ENCODE results near the gene TMED7. TPM values are rescaled to one million over a fixed set of nuclear protein-coding genes. Genes with fewer than 3 reads are reported as not detected.

The TMED7 gene
- total RNA-seq, 1 donor from 2014 or later: 163 TPM

DNA sequence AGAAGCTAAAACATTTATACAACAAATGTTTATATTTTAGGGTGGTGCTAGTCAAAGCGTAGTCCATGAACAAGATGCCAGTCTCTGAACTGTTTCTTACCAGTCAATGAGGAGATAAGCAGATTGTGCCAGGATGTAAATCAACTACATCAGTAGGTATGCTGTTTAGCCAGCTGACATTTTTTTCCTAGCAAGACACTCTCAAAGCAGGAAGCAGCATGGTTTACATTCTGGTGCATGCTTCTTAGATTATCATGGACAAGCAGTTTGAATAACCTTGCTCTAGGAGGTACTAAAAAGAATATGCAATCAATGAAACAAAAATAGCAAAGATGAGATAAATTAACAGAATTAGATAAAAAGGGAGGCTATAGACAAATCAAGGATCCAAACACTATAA is 40.6 kb downstream of the TMED7 start:
- peaks cover 6% of the 10 kb centered on the region for H3K36me3 ChIP-seq (ENCODE audit: insufficient read depth, low read length)
- DNase-seq (ENCODE audit: low read depth): no peak
- peaks cover 39% of the 10 kb centered on the region for H3K79me2 ChIP-seq (ENCODE audit: insufficient read depth, low read length)
- no peak overlapping the region for H3K4me3 ChIP-seq (ENCODE audit: insufficient read depth, low read depth, low read length)
- H3K9me3 Mint-ChIP-seq (ENCODE audit: unreplicated experiment): no peaks in the 10 kb centered on the region
- no peak overlapping the region for H3K9ac ChIP-seq (ENCODE audit: low read length)
- H3K4me1 ChIP-seq (ENCODE audit: insufficient read depth, low read length): peaks cover 11% of the 10 kb centered on the region
- TF ChIP-seq, protein P1, sequence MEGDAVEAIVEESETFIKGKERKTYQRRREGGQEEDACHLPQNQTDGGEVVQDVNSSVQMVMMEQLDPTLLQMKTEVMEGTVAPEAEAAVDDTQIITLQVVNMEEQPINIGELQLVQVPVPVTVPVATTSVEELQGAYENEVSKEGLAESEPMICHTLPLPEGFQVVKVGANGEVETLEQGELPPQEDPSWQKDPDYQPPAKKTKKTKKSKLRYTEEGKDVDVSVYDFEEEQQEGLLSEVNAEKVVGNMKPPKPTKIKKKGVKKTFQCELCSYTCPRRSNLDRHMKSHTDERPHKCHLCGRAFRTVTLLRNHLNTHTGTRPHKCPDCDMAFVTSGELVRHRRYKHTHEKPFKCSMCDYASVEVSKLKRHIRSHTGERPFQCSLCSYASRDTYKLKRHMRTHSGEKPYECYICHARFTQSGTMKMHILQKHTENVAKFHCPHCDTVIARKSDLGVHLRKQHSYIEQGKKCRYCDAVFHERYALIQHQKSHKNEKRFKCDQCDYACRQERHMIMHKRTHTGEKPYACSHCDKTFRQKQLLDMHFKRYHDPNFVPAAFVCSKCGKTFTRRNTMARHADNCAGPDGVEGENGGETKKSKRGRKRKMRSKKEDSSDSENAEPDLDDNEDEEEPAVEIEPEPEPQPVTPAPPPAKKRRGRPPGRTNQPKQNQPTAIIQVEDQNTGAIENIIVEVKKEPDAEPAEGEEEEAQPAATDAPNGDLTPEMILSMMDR (IDR thresholded peaks at IDR 0.05; ENCODE audit: insufficient read depth, low read depth, low read length): no peak
- no peak for TF ChIP-seq EZH2 (IDR thresholded peaks at IDR 0.05; ENCODE audit: insufficient read depth, low read length)
- no peak overlapping the region for H3K27ac ChIP-seq (ENCODE audit: low read depth, low read length)
- H3K27me3 ChIP-seq (ENCODE audit: insufficient read depth, low read length): no peaks in the 10 kb centered on the region
- no peaks in the 10 kb centered on the region for H3K36me3 Mint-ChIP-seq (ENCODE audit: low read depth, unreplicated experiment)
- H2AFZ ChIP-seq (ENCODE audit: low read depth, low read length): no peak overlapping the region
- FAIRE-seq: no peak
- no peaks in the 10 kb centered on the region for H3K9me3 ChIP-seq (ENCODE audit: insufficient read depth, low read depth, low read length)
- H4K20me1 ChIP-seq (ENCODE audit: insufficient read depth, low read length): peaks cover 29% of the 10 kb centered on the region
- no peak overlapping the region for H3K4me2 ChIP-seq (ENCODE audit: low read length)
- H3K4me1 Mint-ChIP-seq (ENCODE audit: low read depth, unreplicated experiment): peaks cover 23% of the 10 kb centered on the region
- H3K27me3 Mint-ChIP-seq (ENCODE audit: low read depth, unreplicated experiment): no peaks in the 10 kb centered on the region
- no peak overlapping the region for H3K27ac Mint-ChIP-seq (ENCODE audit: unreplicated experiment)
- no peak overlapping the region for H3K4me3 Mint-ChIP-seq (ENCODE audit: unreplicated experiment)

- TF ChIP-seq, protein P1 (IDR thresholded peaks at IDR 0.05; ENCODE audit: insufficient read depth, low read depth, low read length): no peak
- TF ChIP-seq EZH2 (IDR thresholded peaks at IDR 0.05; ENCODE audit: insufficient read depth, low read length): no peak
- H3K36me3 Mint-ChIP-seq (ENCODE audit: low read depth, unreplicated experiment): no peaks in the 10 kb centered on the region
- no peaks in the 10 kb centered on the region for H3K9me3 Mint-ChIP-seq (ENCODE audit: unreplicated experiment)
- Histone ChIP-seq H4K20me1 (ENCODE audit: insufficient read depth, low read length) (peaks cover 27% of the 10 kb centered on the region), H2AFZ (ENCODE audit: low read depth, low read length) (no peak overlapping the region), H3K9ac (ENCODE audit: low read length) (no peak overlapping the region), H3K36me3 (ENCODE audit: insufficient read depth, low read length) (peaks cover 6% of the 10 kb centered on the region), H3K79me2 (ENCODE audit: insufficient read depth, low read length) (peaks cover 35% of the 10 kb centered on the region), H3K4me3 (ENCODE audit: insufficient read depth, low read depth, low read length) (no peak overlapping the region), H3K4me1 (ENCODE audit: insufficient read depth, low read length) (peaks cover 16% of the 10 kb centered on the region), H3K4me2 (ENCODE audit: low read length) (no peak overlapping the region), H3K9me3 (ENCODE audit: insufficient read depth, low read depth, low read length) (no peaks in the 10 kb centered on the region), H3K27ac (ENCODE audit: low read depth, low read length) (peak overlapping the region; percentile 73), H3K27me3 (ENCODE audit: insufficient read depth, low read length) (no peaks in the 10 kb centered on the region)
- DNase-seq (ENCODE audit: low read depth) (no peak), FAIRE-seq (no peak)
- no peaks in the 10 kb centered on the region for H3K27me3 Mint-ChIP-seq (ENCODE audit: low read depth, unreplicated experiment)
- peak overlapping the region; percentile 94 for H3K27ac Mint-ChIP-seq (ENCODE audit: unreplicated experiment)
- peaks cover 29% of the 10 kb centered on the region for H3K4me1 Mint-ChIP-seq (ENCODE audit: low read depth, unreplicated experiment)
- H3K4me3 Mint-ChIP-seq (ENCODE audit: unreplicated experiment): no peak overlapping the region
These were observed 41.3 kb downstream of the TMED7 start for GRCh38 chr5:115584501-115584900.

GRCh38 chr5:115583474-115583873 is 42.4 kb downstream of the TMED7 start:
- no peak overlapping the region for H3K4me3 ChIP-seq (ENCODE audit: insufficient read depth, low read depth, low read length)
- peak overlapping the region; percentile 26 for H2AFZ ChIP-seq (ENCODE audit: low read depth, low read length)
- TF ChIP-seq EZH2 (IDR thresholded peaks at IDR 0.05; ENCODE audit: insufficient read depth, low read length): no peak
- TF ChIP-seq, protein P1 (IDR thresholded peaks at IDR 0.05; ENCODE audit: insufficient read depth, low read depth, low read length): no peak
- H3K27ac Mint-ChIP-seq (ENCODE audit: unreplicated experiment): peak overlapping the region; percentile 94
- peak; percentile 80 for FAIRE-seq
- H3K79me2 ChIP-seq (ENCODE audit: insufficient read depth, low read length): peaks cover 33% of the 10 kb centered on the region
- H3K4me1 Mint-ChIP-seq (ENCODE audit: low read depth, unreplicated experiment): peaks cover 30% of the 10 kb centered on the region
- H3K27me3 Mint-ChIP-seq (ENCODE audit: low read depth, unreplicated experiment): no peaks in the 10 kb centered on the region
- no peaks in the 10 kb centered on the region for H3K9me3 ChIP-seq (ENCODE audit: insufficient read depth, low read depth, low read length)
- H3K4me2 ChIP-seq (ENCODE audit: low read length): peak overlapping the region; percentile 27
- peak overlapping the region; percentile 20 for H3K9ac ChIP-seq (ENCODE audit: low read length)
- H3K36me3 ChIP-seq (ENCODE audit: insufficient read depth, low read length): peaks cover 6% of the 10 kb centered on the region
- peaks cover 17% of the 10 kb centered on the region for H4K20me1 ChIP-seq (ENCODE audit: insufficient read depth, low read length)
- H3K36me3 Mint-ChIP-seq (ENCODE audit: low read depth, unreplicated experiment): no peaks in the 10 kb centered on the region
- no peaks in the 10 kb centered on the region for H3K27me3 ChIP-seq (ENCODE audit: insufficient read depth, low read length)
- peaks cover 20% of the 10 kb centered on the region for H3K4me1 ChIP-seq (ENCODE audit: insufficient read depth, low read length)
- DNase-seq (ENCODE audit: low read depth): peak; percentile 97
- no peak overlapping the region for H3K4me3 Mint-ChIP-seq (ENCODE audit: unreplicated experiment)
- no peaks in the 10 kb centered on the region for H3K9me3 Mint-ChIP-seq (ENCODE audit: unreplicated experiment)
- H3K27ac ChIP-seq (ENCODE audit: low read depth, low read length): peak overlapping the region; percentile 73
